Islet of Langerhans (tissue), 1 donor: ENCODE measurements around the gene RABGEF1.
"Not testable (repeated sequence)": the region's sequence is repeated elsewhere in the genome, so short reads cannot be mapped to it uniquely, and the experiment has no call there.

Experiments used
- FAIRE-seq: peaks from one replicate; lab custom pipeline; 2011; peaks lifted over from hg19 to GRCh38; lab: Jason Lieb, UNC

Gene RABGEF1

DNA sequence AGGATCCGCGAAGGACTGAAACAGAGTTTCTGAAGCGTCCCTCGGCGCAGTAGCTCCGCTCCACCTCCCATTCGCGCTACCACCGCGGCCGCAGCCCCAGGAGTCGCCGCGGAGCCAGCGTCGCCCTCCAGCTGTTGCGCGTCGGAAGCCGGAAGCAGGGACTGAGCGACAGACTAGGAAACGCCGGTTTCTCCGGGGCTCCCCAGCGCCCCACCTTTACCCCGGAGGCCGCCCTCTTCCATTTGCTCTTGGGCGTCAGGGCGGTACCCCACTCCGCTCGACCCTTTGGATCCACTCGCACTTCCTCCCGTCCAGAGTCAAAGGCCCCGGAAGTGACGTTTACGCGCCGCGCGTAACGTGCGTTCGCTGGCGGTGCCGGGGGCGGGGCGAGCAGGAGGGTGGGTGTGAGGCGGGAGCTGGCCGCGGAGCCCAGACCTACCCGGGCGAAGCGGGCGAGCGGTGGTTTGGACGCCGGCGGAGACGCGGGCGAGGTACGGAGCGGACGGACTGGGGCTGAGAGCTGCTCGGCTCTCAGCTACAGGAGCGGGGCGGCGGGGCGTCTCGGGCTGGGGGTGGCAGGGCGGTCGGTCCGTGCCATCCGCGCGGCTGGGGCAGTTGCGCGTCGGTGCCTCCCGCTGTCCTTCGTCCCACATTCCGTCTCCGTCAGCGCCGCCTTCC, at the start of gene RABGEF1:
TSS of gene RABGEF1 (plus strand) at position 432 of the 678 bp plus-strand sequence. CDS start 31,167 bp downstream, outside the sequence.
- no peak for FAIRE-seq

DNA sequence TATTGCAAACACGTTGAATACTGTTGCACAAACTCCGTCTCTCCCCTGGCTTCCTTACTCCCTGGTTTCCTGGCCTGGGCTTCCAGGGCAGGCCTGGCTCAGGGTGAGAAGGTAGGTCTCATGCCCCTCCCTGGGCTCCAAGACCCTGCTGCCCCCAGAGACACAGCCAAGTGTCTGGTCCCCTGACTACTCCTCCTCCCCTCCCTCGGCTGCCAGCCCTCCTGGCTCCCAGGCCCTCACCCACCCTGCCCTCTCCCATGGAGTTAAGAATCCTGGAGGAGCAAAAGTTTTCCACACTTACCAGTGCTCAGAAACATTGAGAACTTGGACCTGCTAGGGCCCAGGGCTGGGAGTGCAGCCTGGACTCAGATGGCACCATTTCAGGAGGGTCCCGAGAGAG, 47.2 kb upstream of the RABGEF1 start:
- FAIRE-seq = no peak

DNA sequence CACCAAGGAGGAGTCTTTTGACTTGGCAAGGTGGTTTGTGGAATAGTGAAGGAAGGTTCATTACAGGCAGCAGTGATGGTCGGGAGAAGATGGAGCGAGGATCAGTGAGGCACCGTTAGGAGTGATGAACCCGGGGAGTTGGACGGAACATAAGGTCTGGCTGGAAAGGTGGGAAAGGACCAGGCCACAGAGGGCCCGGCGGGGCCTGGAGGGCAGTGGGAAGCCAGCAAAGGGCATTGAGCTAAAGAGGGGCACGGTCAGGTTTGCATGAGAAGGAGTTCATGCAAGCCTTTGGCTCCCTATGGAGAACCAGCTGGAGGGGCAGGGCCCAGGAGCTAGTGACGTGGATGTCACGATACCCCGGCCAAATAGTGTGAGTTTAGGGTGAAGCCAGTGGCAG, 46.2 kb upstream of the RABGEF1 start:
- no peak for FAIRE-seq

DNA sequence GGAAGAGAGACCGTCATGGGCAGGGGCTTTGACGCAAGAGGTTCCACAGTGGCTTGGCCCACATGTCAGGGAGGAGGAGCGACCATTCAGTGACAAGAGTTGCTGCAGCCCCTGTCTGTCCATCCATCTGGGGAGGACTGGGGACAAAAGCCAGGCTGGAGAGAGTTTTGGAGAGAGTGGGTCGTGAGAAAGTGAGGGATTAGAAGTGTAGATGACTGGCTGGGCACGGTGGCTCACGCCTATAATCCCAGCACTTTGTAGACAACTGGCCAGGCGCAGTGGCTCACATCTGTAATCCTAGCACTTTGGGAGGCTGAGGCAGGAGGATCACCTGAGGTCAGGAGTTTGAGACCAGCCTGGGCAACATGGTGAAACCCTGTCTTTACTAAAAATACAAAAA, 45.1 kb upstream of the RABGEF1 start:
- not testable (repeated sequence) for FAIRE-seq

DNA sequence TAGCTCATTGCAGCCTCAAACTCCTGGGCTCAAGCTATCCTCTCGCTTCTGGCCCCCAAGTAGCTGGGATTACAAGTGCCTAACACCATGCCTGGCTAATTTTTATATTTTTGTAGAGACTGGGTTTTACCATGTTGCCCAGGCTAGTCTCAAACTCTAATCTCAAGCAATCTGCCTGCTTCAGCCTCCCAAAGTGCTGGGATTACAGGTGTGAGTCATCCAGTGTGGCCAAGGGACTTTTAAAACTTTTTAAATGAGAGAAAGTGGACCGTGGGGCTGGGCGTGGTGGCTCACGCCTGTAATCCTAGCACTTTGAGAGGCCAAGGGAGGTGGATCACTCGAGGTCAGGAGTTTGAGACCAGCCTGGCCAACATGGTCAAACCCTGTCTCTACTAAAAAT, 44.4 kb upstream of the RABGEF1 start:
- not testable (repeated sequence) for FAIRE-seq

DNA sequence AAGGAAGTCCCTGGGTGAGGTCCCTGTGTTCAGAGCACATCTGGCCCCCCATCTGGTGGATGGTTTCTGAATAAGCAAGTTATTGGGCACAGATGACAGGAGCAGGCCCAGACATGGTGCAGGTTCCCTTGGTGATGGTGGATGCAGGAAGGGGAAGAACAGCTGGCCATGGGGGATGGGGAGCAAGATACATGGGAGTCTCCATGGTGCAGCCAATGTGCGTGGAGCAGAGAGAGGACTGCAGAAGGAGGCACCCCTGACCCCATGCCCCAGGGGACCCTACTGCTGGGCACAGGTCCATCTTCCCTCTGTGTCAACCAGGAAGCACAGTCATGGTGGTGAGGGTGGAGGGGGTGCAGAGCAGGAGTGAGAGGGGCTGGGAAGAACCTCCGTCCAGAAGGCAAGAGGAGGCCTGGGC, 43.8 kb upstream of the RABGEF1 start:
- FAIRE-seq = no peak

DNA sequence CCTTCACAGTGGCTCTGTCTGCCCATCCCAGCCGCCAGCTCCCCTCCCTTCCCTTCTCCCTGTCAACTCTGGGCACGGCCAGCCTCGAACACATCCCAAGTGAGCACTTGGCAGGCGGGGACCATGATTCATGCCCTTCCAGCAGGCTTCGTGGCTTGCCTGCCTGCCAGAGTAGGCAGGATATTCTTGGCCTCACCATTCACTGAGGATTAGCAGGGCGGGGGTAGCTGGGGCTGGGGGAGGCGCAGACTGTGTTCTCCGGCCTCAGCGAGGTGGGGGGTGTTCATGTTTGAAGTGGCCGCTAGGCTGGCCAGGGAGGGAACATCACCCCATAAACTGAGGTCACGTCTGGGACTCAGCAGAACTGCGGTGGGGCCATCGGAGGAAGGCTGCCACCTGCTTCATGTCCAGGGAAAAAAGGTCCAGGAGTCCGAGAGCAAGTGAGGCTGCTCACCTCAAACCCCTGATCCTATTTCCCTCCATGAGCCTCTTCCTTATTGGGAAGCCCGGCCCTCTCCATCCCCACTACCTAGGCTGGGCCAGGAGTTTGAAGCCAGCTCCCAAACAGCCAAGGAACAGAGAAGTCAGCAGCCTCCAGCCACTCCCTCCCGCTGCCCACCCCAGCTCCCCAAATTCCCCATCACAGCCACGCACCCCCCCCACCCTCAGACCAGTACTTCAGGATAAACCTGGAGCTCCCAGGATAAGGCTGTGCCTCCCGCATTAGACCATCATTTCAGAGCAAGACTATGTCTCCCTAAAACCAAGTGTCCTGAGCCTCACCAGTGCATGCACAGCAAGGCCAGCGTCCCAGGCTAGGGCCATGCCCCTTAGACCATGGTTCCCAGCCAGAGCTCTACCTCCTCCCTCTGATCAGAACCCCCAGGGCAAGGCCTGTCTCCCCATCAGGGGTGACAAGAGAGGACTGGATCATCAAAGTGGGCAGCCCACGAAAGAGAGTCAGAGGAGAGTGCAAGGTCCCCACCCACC, 42.8 kb upstream of the RABGEF1 start:
- FAIRE-seq = no peak

DNA sequence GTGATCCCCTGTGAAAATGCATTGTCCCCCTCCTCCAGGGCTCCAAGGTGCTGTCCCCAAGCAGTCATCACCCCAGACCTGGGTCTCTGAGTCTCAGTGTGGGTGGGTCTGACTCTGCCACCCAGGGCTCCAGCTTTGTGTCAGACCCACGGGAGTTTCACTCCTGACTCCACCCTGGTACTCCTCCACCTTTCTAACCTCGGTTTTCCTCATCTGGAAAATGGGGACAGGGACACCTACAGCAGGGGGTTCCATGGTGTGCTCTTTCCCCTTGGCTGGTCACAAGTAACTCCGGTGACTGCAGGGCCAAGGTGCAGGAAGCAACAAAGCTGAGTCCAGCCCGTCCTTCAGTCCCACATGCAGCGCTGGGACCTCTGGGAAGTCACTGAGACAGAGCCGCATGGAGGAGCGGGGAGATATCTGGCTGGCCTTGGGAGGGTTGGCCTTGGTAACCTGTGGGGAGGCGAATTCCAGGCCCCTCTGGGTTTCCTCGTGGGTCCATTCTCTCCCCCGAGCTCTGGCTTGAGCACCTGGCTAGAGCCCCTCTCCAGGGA, 41.8 kb upstream of the RABGEF1 start:
- no peak for FAIRE-seq

DNA sequence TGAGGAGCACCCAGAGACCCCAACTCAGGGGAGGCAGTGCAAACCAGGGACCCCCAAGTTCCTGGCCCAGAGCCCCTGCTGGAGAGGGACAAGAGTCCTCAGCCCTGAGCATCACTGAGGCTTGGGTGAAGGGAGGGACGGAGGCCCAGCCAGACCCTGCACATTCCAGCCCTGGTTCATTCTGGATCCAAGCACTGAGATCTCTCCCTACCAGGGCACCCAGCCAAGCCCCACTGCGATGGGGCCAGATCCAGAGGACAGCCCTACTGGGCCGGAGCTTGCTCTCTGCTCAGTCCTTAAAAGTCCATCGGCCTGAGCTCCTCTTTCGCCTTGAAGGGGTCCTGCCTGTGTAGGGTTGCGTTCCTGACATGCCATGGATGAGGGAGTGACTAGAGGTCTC, 40.5 kb upstream of the RABGEF1 start:
- FAIRE-seq = no peak

DNA sequence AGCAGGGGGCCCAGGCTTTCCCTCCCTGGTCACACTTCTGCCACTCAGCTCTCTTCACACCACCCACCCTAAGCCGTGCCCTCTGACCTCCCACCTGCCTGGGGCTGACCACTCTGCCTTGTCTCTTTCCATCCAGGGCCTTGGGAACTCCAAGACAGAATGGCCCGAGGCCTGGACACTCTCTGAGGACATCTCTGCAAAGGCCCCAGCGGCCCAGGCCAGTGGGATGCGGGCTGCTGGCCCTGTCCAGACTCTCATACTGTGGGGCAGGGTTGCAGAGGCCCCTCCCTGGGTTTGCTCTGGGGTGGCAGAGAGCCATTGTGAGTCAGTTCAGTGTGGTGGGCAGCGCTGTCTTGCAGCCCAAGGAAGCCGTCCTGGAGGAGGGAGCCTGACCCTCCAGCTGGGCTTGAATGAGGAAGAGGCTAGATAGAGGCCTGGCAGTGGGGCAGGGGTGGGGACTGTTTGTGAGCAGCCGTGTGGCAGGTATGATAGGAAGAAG, 39.9 kb upstream of the RABGEF1 start:
- FAIRE-seq = no peak

DNA sequence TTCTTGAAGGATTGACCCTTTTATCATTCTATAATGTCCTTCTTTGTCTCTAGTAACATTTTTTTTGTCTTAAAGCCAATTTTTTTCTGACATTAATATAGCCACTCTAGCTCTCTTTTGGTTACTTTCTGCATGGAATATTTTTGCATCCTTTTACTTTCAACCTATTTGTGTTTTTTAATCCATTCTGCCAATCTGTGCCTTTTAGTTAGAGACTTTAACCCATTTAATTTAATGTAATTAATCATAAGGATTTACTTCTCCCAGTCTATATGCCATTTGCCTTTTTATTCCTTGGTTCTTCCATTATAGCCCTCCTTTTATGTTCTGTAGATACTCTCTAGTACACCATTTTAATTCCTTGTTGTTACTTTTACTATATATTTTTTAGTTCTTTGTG, 32.7 kb upstream of the RABGEF1 start:
- FAIRE-seq = no peak

DNA sequence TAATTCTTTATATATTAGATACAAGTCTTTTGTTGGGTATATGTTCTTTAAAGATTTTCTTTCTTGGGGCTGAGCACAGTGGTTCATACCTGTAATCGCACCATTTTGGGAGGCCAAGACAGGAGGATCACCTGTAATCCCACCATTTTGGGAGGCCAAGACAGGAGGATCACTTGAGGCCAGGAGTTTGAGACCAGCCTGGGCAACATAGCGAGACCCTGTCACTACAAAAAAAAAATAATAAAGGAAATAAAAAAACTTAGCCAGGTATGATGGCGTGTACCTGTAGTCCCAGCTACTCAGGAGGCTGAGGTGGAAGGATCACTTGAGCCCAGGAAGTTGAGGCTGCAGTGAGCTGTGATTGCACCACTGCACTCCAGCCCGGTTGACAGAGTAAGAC, 29.8 kb upstream of the RABGEF1 start:
- not testable (repeated sequence) for FAIRE-seq

DNA sequence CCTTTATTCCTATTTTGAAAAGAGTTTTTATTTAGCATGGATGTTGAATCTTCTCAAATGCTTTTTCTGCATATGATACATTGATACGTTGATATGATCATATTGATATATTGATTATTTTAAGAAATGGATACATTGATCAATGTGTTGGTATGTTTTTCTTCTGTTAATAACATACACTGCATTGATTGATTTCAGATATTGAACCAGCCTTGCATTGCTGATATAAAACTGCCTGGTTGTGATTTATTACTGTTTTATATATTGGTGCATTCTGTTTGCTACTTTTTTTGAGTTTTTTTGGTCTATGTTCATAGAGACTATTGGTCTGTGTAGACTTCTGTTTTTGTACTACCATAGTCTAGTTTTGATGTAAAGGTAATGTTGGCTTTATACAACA, 26.8 kb upstream of the RABGEF1 start:
- no peak for FAIRE-seq

DNA sequence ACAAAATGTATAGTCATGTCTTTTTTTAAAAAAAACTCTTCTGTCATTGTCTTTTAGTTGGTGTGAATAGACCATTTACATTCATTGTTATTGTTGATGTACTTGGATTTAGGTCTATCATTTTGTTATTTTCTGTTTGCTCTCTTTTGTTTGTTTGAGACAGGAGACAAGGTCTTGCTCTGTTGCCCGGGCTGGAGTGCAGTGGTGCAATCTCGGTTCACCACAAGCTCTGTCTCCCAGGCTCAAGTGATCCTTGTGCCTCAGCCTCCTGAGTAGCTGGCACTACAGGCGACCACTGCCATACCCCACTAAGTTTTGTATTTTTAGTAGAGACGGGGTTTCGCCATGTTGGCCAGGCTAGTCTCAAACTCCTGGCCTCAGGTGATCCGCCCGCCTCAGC, 23.9 kb upstream of the RABGEF1 start:
- not testable (repeated sequence) for FAIRE-seq

DNA sequence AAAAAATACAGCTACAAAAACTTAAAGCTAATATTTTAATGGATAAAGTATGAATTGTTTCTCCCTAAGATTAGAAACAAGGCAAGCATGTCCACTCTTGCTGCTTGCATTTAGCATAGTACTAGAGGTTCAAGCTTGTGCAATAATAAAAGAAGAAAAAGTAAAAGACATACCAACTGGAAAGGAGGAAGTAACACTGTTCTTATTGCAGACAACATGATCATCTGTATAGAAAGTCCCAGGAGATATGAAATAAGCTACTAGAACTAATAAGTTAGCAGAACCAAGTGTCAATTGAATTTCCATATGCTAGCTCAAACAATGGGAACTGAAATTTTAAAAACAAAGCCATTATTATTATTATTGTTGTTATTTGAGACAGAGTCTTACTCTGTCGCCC, 20.0 kb upstream of the RABGEF1 start:
- FAIRE-seq = no peak

DNA sequence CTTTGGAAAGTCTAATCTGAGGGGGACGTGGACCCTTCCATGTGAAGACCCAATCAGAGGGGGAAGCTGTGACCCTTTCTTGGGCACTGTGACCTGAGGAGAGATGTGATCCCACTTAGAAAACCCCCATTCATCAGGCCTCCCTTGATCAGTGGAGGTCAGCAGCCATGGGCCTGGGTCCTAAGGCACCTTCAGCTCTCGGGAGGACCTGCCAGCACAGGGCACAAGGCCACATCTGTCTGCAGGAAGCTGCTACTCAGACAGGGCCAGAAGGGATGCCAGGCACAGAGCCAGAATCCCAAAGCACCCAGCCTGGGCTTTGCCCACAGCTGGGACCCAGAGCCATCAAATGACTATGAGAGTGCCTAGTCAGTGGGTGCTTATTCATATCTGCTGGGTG, 14.7 kb upstream of the RABGEF1 start:
- no peak for FAIRE-seq

DNA sequence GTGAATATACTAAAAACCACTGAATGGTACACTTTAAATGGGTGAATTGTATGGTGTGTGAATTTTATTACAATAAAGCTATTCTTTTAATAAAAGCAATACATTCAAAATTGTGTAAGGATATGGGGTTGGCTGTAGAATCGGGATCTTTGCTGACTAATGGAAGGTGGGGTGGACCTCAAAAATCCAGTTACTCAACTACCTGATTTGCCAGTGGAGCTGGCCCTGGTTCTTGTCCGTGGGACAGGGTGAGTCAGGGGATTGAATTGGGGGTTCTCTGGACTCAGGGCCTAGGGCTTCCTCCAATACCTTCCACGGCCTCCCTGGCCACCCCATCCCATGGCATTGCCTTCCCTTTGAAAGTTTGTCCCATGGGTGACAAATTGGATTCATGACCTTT, 13.5 kb upstream of the RABGEF1 start:
- FAIRE-seq = no peak

DNA sequence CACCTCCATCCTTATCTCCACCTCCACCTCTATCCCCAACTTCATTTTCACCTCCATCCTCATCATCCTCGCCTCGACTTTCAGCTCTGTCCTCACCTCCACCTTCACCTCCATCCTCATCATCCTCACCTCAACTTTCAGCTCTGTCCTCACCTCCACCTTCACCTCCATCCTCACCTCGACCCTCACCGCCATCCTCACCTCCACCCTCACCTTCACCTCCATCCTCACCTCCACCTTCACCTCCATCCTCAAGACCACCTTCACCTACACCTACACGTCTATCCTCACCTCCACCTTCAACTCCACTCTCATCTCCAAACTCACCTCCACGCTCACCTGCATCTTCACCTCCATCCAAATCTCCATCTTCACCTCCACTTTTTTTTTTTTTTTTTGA, 12.0 kb upstream of the RABGEF1 start:
- FAIRE-seq = no peak

DNA sequence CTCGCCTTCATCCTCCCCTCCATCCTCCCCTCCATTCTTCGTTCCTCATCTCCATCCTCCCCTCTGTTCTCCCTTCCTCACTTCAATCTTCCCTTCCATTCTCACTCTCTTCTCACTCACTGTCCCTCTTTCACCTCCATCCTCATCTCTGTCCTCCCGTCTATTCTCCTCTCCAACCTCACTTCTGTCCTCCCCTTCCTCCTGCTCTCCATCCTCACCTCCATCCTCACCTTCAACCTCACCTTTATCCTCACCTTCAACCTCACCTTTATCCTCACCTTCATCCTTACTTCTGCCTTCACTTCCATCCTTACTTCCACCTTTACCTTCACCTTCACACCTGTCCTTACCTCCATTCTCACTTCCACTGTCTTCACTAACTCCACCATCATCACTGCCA, 11.3 kb upstream of the RABGEF1 start:
- no peak for FAIRE-seq

DNA sequence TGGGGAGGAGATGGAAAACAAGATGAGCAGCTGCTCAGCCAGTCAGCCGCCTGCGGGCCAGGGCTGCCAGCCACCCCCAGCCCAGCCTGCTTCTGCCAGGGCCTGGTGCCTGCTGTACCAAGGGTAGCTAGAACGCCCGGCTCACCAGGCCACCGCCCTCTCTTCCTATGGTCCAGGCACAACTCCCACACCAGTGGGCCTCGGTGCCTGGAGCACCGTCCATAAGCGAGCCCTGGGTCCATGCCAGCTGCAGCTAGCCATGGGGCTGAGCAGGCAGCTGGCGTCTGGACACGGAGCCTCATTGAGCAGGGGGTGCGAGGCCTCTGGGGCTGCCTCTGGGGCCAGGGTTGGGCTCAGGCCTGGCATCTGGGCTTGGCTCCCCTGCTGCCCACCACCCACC, 8.5 kb upstream of the RABGEF1 start:
- no peak for FAIRE-seq

DNA sequence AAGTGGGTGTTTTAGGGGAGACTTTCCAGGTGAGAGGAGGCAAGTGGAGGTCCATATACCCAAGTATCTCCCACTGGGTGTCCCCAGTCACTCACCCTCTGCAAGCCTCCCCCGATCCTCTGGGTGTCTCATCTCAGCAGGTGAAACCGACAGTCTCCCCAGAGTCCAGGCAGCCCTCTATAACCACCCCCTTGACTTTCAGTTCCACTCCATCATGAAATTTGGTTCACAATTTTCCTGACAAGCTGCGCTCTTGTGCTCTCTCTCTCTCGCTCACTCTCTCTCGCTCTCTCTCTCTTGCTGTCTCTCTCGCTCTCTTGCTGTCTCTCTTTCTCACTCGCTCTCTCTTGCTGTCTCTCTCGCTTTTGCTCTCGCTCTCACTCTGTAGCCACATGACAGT, 8.1 kb upstream of the RABGEF1 start:
- FAIRE-seq = no peak

DNA sequence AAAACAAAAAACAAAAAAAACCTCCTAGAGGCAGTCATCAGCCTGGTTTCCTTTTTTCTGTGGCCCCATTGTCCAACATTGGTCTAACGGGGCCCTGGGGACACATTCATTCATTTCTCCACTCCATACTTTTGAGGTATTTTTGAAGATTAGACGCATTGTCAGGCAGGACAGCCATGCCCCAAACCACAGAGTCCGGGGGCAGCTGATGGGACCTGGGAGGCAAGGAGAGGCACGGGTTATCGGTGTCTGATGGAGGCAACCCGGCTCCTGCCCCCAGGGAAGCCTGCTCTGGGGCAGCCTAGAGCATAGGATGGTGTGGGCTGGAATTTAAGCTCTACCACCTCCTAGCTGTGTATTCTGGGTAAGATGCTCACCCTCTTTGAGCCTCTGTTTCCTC, 6.5 kb upstream of the RABGEF1 start:
- no peak for FAIRE-seq

DNA sequence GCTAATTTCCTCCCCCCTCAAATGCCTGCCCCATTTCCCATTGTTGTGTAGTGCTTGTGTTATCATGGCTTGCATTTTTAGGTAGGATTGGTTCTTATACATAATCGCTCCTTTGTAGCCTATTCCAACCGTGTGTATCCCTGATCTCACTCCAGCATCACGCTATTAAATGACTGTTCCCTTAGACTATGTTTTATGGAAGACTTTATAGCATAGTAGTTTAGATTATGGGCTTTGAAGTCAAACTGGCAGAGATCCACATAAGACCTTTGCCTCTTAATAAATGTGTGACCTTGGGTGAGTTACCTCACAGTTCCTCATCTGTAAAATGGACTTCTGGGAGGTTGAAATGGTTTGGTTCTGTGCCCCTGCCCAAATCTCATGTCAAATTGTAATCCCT, 5.4 kb upstream of the RABGEF1 start:
- FAIRE-seq = no peak
